Cerebellar nuclear complex (tissue), 1 donor: Measurements from ENCODE around the gene AREG.

ENCODE experiments used
- DNase-seq, 2 experiments: peaks; one replicate each; lab custom pipeline; 2025; lab: John Stamatoyannopoulos, UW

AREG gene

DNA sequence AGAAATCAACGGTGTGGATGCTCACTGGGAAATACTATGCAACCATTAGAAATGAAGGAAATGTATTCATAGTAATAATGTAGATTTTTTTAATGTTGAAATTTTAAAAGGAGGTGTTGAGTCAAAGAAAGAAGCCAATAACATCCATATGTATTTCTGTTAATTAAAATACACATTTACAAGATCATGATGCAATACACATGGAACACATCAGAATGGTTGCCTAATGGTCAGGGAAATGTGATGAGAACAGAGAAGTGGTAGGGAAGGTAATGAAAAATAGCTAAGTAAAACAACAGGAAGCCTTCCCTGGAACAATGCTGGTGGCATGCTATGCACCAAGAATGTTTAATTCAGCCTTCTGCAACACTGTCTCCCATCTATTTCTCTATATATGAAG is 18.2 kb downstream of the AREG start:
- DNase-seq: no peak

- DNase-seq: no peak
Observed at GRCh38 chr4:74464291-74464690, 19.4 kb downstream of the AREG start.

GRCh38 chr4:74466242-74466641 is 21.3 kb downstream of the AREG start:
- DNase-seq: no peak

- DNase-seq: no peak
Observed at GRCh38 chr4:74471264-74471663, 26.3 kb downstream of the AREG start.

- no peak for DNase-seq
Observed at GRCh38 chr4:74473155-74473811, 28.3 kb downstream of the AREG start.

DNA sequence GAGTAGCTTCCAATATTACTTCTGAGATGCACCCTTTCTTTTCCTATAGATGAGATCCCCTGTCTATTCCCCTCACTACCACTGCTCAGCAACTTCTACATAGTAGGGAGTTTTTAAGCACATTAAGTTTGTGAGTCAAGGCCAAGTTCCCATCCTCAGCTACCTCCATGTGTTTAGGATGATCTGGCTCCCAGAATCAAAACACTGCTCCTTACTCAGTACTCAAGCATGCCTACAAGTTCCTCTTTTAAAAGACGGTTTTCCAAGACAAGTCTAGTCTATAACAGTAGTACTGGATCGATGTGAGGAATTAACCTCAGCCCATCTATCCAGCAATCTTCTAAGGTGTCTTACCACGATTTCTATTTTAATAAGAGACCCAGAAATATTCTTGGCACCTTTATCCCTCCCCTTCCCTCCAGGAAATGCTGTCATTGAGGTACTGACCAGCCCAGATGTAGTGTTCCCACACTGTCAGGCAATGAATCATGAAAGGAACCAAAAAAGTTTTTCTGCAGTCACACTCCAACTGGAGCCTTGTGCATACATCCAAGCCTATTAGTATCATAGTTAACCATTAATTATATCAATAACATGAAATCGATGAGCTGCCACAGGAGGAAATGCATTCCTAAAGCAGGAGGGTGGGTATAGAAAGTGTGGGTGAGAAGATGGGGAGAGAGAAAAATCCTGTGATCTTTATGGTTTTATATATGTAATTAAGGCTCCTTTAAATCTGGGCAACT is 29.6 kb downstream of the AREG start:
- no peak for DNase-seq

- no peak for DNase-seq
Observed at GRCh38 chr4:74475091-74475800, 30.3 kb downstream of the AREG start.

DNA sequence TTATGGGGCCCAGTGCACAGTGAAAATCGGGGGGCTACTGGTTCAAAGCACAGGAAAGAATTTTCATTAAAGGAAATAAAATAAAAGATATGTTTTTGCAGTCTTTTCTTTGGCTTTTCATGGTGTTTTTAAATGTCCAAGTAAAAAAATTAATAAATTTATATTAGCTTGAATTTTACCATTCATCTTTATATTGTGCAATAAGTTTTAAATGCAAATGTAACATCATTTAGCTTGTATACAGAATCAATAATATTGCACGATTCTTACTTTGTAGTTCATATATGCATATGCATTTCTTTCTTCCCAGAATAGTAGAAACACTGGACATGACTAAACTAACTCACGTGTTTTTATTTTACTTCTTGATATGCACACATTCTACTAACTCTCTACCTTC is 31.0 kb downstream of the AREG start:
- no peak for DNase-seq

DNA sequence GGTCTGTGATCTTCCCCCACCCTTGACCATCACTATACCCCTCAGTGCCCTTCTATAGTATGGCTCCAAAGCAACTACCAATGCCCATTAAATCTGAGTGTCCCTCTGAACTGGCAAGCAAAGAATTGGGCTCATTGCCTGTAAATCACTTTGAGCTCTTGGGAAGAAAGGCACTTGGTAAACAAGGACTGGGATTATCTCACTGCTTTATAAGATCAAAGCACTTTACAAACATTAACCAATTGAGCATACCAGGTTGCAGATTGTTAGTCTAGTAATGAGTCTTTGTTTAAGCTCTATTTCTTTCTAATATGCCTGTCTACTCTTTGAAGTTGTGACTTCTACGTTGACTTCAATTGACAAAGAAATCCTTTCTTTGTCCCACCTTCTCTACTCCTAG is 34.1 kb downstream of the AREG start:
- DNase-seq: no peak

DNA sequence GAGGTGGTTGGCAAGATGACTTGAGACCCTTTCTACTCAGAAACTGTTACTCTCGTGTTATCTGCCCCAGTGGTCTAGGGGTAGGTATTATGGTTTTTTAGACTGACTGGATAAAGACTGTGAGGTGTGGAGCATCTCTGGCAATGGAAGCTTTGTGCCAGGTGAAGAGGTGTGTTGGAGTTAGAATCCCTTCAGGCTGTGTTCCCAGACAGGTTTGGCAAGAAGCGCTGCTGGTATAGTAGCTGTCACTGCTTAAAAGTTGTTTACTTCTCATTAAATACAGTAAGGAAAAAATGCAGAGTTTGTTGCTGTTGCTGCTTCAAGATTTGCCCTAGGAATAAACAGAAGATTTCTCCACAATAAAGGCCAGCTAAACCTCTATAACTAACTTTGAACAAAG is 35.3 kb downstream of the AREG start:
- DNase-seq: no peak

DNA sequence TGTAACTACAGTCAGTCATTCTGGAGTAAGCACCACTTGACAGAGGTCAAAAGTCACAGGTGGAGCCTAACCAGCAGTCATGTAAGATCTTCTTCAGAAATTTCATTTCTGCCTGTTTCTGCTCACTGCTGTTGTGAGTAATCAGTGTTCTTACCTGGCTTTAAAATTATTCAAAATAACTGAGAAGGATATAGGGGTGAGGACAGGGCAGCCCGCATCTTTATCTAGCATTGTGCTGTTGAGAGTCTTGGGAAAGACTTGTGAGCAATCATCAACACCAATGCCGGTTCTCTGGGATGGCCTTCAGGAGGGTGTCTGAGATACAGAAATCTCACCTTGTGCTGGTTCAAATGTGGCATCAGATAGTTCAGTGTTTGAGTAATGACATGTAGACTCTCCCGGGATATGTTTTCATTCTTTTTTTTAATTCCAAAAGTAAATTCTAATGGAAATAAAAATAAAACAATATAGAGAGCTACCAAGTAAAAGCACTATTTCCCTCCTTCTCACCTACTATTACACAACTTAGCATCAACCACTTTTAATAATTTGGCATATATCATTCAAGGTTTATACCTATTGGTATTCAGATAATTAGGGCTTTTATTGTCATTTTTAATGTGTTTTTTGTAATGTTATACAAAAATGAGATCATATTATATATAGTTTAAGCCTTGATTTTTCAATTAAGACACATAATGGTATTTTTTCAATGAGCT is 37.1 kb downstream of the AREG start:
- DNase-seq: no peak

GRCh38 chr4:74483226-74483911 is 38.4 kb downstream of the AREG start:
- DNase-seq: no peak

DNA sequence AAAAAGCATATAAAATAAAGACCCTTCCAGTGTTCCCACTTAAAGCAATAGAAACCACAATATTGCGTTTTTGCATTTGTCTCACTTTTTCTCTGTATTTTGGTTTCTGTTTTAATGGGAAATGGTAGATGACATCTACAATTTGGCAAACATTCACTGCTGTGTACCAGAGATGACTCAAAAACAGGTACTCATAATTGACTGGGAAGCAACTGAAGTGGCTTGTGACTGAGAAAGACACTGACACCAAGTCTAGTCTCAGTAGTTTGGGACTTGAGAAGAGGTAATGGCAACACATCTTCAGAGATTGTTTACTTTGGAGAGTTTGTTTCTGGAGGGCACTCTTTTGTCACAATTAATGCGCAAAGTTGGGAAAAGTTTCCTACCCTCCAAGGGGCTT is 42.0 kb downstream of the AREG start:
- no peak for DNase-seq

DNA sequence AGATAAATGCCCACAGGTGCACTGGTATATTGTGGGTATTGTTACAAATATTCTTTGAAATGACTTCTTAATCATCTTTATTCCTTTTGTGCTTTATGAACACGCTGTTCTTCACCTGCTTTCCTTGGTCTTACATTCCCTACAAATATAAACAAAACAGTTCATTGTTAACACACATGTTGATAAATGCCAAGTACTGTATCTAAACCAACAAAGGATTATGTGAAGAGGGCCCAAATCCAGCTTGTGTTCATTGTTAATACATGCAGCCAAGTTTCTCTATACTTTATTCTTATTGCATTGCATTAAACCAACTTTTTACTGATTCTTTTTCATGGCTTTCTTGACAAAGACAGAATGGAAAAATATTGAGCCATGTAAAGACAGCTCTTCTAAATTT is 42.8 kb downstream of the AREG start:
- no peak for DNase-seq

DNA sequence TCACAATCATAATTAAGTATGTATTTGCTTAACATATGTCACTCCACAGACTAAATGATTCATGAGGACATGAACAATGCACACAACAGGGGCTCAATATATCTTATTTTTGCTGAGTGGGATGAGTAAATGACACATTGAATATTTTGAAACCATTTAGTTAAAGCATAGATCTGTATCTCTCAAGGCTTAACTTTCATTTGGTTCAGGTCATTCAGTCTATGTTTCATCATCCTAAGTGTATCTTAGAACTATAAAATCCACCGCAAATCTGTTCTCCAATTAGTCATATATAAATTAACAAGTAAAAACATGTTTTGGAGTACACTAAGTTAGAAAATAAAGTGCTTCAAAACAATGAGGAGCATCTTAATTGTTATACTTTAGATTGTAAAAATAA is 45.8 kb downstream of the AREG start:
- DNase-seq: no peak

- DNase-seq: no peak
Observed at GRCh38 chr4:74499986-74500781, 55.2 kb downstream of the AREG start.

GRCh38 chr4:74501579-74501978 is 56.6 kb downstream of the AREG start:
- DNase-seq: no peak

DNA sequence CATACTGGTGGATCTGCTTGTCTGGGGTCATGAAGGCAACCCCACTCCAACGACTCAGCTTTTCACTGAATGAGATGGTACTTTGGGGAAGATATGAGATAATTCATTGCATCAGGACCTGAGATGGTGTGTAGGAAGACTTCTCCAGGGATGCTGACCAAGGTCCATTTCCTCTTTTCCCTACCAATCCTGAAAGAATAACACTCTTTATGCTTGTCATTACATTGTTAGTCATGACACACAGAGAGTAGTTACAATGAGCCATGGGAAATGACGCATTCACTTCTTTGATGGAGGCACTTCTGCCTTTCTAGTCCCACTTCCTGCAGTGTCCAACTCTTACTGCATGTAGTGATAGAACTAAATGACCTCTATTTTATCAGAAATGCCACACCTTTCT is 58.6 kb downstream of the AREG start:
- no peak for DNase-seq

DNA sequence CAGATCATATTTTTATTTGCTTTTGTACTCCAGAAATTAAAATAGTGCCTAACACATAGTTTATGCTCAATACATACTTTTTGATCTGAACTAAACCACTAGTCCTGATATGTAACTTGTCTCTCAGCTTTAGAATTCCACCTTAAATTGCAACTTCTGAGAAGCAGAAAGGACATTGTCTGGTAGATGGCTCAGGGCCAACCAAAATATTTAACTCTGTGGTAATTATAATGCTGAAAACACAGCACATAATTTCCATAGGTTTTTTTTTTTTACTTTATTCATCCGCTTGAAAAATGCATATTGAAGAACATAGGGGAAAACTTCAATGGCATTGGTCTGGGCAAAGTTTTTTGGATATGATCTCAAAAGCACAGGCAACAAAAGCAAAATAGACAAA is 59.3 kb downstream of the AREG start:
- DNase-seq: no peak
